B cell (primary cell): ENCODE data around the gene IL1RAPL1. TPM values are rescaled to one million over a fixed set of nuclear protein-coding genes. Genes with fewer than 3 reads are reported as not detected.

Experiments
- ATAC-seq: fragments of 200-7000 bp; cut with Tn5 transposase; one replicate; pipeline ENCODE4 v1.10.0; 2021; ENCODE audit warnings: low read depth, mild to moderate bottlenecking, moderate number of reproducible peaks, moderate library complexity
- CTCF ChIA-PET: fragments of 350-600 bp; sonication (Branson Sonifier 250); formaldehyde crosslinking; loops from one replicate; lab custom pipeline; 2021; ENCODE audit warnings: antibody characterized with exemption, inconsistent platforms; lab: Charles Lee
- POLR2A ChIA-PET: fragments of 350-600 bp; sonication (Branson Sonifier 250); formaldehyde crosslinking; loops from one replicate; lab custom pipeline; 2021; ENCODE audit warnings: antibody characterized with exemption; lab: Charles Lee
- DNase-seq: peaks from one replicate; pipeline ENCODE4 v3.0.0; 2013
- H2AFZ ChIP-seq: 2 replicates; pipeline ENCODE4 v1.6.1; 2012; ENCODE audit warnings: mild to moderate bottlenecking, low read depth, low read length; ENCODE audit not compliant: insufficient read depth, poor library complexity, severe bottlenecking
- H3K27ac ChIP-seq, 2 donors: 1 replicate in 1 of 2; 2 replicates in 1 of 2; pipeline ENCODE4 v1.5.1; 2012 to 2013; ENCODE audit warnings: low read length in 2 of 2, mild to moderate bottlenecking in 2 of 2, moderate library complexity in 1 of 2
- H3K27me3 ChIP-seq, 4 experiments: fragments of 200-600 bp in 1 of 4; sonication (generic) in 1 of 4; replicated peaks in 1 of 4; 1 replicate in 2 of 4; 2 replicates in 2 of 4; pipeline versions ENCODE4 v1.6.1 to v1.7.0; 2013 to 2016; ENCODE audit warnings: low read length in 3 of 4, mild to moderate bottlenecking in 2 of 4, mixed read lengths in 1 of 4, moderate library complexity in 1 of 4; ENCODE audit not compliant: insufficient read depth in 4 of 4, control insufficient read depth in 3 of 4; ENCODE audit errors: control extremely low read depth in 1 of 4
- H3K36me3 ChIP-seq, 2 experiments: replicated peaks in 1 of 2; 1 replicate in 1 of 2; 2 replicates in 1 of 2; pipeline versions ENCODE4 v1.6.1 to v1.7.1; 2013; ENCODE audit warnings: low read length in 1 of 2; ENCODE audit not compliant: insufficient read depth in 2 of 2, control insufficient read depth in 1 of 2; ENCODE audit errors: control extremely low read depth in 1 of 2, extremely low read depth in 1 of 2
- H3K4me1 ChIP-seq, 2 donors: fragments of 200-600 bp in 1 of 2; sonication (generic) in 1 of 2; 1 replicate in 1 of 2; 2 replicates in 1 of 2; pipeline versions ENCODE4 v1.5.1 to v1.6.1; 2013 to 2017; ENCODE audit warnings: low read length in 2 of 2; ENCODE audit not compliant: control insufficient read depth in 2 of 2, insufficient read depth in 2 of 2
- H3K4me2 ChIP-seq: replicated peaks from 2 replicates; pipeline ENCODE3; 2012; ENCODE audit warnings: mild to moderate bottlenecking, low read depth, low read length; ENCODE audit not compliant: poor library complexity, severe bottlenecking
- H3K4me3 ChIP-seq, 5 experiments: fragments of 200-600 bp in 1 of 5; sonication (generic) in 1 of 5; 1 replicate in 3 of 5; 2 replicates in 2 of 5; pipeline versions ENCODE4 v1.5.1 to v1.7.0; 2011 to 2016; ENCODE audit warnings: low read length in 4 of 5, mild to moderate bottlenecking in 4 of 5, low read depth in 2 of 5, control low read depth in 1 of 5, moderate library complexity in 1 of 5; ENCODE audit not compliant: insufficient read depth in 1 of 5; ENCODE audit errors: control extremely low read depth in 1 of 5, extremely low read depth in 1 of 5
- H3K79me2 ChIP-seq: fragments of 200-600 bp; sonication (generic); one replicate; pipeline ENCODE4 v1.6.0; 2016; ENCODE audit warnings: low read length; ENCODE audit not compliant: control insufficient read depth, insufficient read depth
- H3K9ac ChIP-seq: fragments of 200-600 bp; sonication (generic); 2 replicates; pipeline ENCODE4 v1.6.1; 2017; ENCODE audit warnings: mild to moderate bottlenecking, low read length, moderate library complexity
- H3K9me3 ChIP-seq, 3 donors: one replicate each; pipeline versions ENCODE4 v1.6.1 to v1.7.1; 2013; ENCODE audit warnings: low read length in 2 of 3; ENCODE audit not compliant: control insufficient read depth in 2 of 3, insufficient read depth in 1 of 3; ENCODE audit errors: control extremely low read depth in 1 of 3
- H4K20me1 ChIP-seq: 2 replicates; pipeline ENCODE4 v1.6.0; 2012; ENCODE audit warnings: mild to moderate bottlenecking, low read length; ENCODE audit not compliant: insufficient read depth, control insufficient read depth, poor library complexity, severe bottlenecking
- H3K27ac Mint-ChIP-seq: one replicate; pipeline ENCODE4 v1.8.0; 2021; ENCODE audit warnings: mixed read lengths
- H3K27me3 Mint-ChIP-seq: one replicate; pipeline ENCODE4 v1.8.0; 2021; ENCODE audit warnings: mixed read lengths
- H3K4me1 Mint-ChIP-seq: one replicate; pipeline ENCODE4 v1.8.0; 2021; ENCODE audit warnings: mixed read lengths
- H3K4me3 Mint-ChIP-seq: one replicate; pipeline ENCODE4 v1.8.0; 2021; ENCODE audit warnings: mixed read lengths
- H3K9me3 Mint-ChIP-seq: one replicate; pipeline ENCODE4 v1.8.0; 2022; ENCODE audit warnings: mixed read lengths; ENCODE audit not compliant: insufficient read depth
- CTCF ChIP-seq: fragments of 200-600 bp; IDR thresholded peaks from one replicate; pipeline ENCODE4 v1.8.0; 2022; ENCODE audit warnings: antibody characterized with exemption, mild to moderate bottlenecking
- EZH2 ChIP-seq: IDR thresholded peaks from 2 replicates; pipeline ENCODE4 v1.6.1; 2012; ENCODE audit warnings: borderline replicate concordance, low read depth, mild to moderate bottlenecking, moderate library complexity, low read length; ENCODE audit not compliant: insufficient read depth, poor library complexity, severe bottlenecking
- WGBS: methylation state at CpG from one replicate; pipeline ENCODE4 v1.1.5; 2013; ENCODE audit warnings: missing lambda C conversion rate; ENCODE audit not compliant: insufficient coverage; 5-methylcytosine and 5-hydroxymethylcytosine counted together
- intact Hi-C: fragments of 100-400 bp; cut with micrococcal nuclease; formaldehyde crosslinking; loops from one replicate; pipeline ENCODE4 v1.10.0; 2022
- polyA plus RNA-seq: library from polyadenylated mRNA; depleted of rRNA; stranded (reverse); fragments of >200 nt; gene quantifications from 2 replicates; pipeline ENCODE4 v1.2.3, GENCODE V29; 2012
- total RNA-seq, 2 donors: library from RNA; stranded (reverse); fragments of 120-200 nt in 1 of 2; gene quantifications; 1 replicate in 1 of 2; 2 replicates in 1 of 2; pipeline versions ENCODE4 v1.2.3 to v1.2.4, GENCODE V29; 2013 to 2022

The IL1RAPL1 gene
- total and polyA plus RNA-seq, 2 donors (not counting 1 experiment from before 2014, with no cell fraction given) = not detected

GRCh38 chrX:28549838-28550237, 37.4 kb upstream of the IL1RAPL1 start:
- Histone ChIP-seq H4K20me1 (no peaks in the 10 kb centered on the region), H3K79me2 (no peaks in the 10 kb centered on the region), H3K9me3 (no peaks in the 10 kb centered on the region), H3K4me2 (no peak overlapping the region), H2AFZ (no peak overlapping the region), H3K9ac (no peak overlapping the region), H3K36me3 (no peaks in the 10 kb centered on the region), H3K4me3 (no peak overlapping the region), H3K27ac (no peak overlapping the region), H3K27me3 (no peaks in the 10 kb centered on the region), H3K4me1 (no peaks in the 10 kb centered on the region)
- no peak for TF ChIP-seq CTCF
- Mint-ChIP-seq H3K4me1 (no peaks in the 10 kb centered on the region), H3K4me3 (no peak overlapping the region), H3K27ac (no peak overlapping the region), H3K27me3 (no peaks in the 10 kb centered on the region), H3K9me3 (no peaks in the 10 kb centered on the region)
- POLR2A ChIA-PET = no interaction called here
- CTCF ChIA-PET = no interaction called here
- intact Hi-C loops = no loop called here
- DNase-seq (no peak), ATAC-seq (no peak)
- WGBS = no CpG with 5 or more reads among the region's 4 CpGs

GRCh38 chrX:28550331-28550872, 36.8 kb upstream of the IL1RAPL1 start:
- Histone ChIP-seq H3K4me3 (no peak overlapping the region), H4K20me1 (no peaks in the 10 kb centered on the region), H3K27ac (no peak overlapping the region), H3K79me2 (no peaks in the 10 kb centered on the region), H2AFZ (no peak overlapping the region), H3K4me1 (no peaks in the 10 kb centered on the region), H3K9ac (no peak overlapping the region), H3K4me2 (no peak overlapping the region), H3K36me3 (no peaks in the 10 kb centered on the region), H3K9me3 (no peaks in the 10 kb centered on the region), H3K27me3 (no peaks in the 10 kb centered on the region)
- CTCF ChIA-PET = no interaction called here
- Mint-ChIP-seq H3K4me1 (no peaks in the 10 kb centered on the region), H3K27ac (no peak overlapping the region), H3K27me3 (no peaks in the 10 kb centered on the region), H3K4me3 (no peak overlapping the region), H3K9me3 (no peaks in the 10 kb centered on the region)
- no peak for DNase-seq
- intact Hi-C loops = no loop called here
- no peak for TF ChIP-seq EZH2
- no peak for TF ChIP-seq CTCF
- POLR2A ChIA-PET = no interaction called here
- no peak for ATAC-seq
- 100% methylated on average over 1 of the region's 8 CpGs for whole genome bisulfite sequencing
